SK-N-SH treated with all-trans-retinoic acid at 6 μM for 48 hours (cell line): ENCODE measurements around the gene DNAH3.

ENCODE experiments used
- ATAC-seq: fragments of 200-7000 bp; cut with Tn5 transposase; 3 replicates; pipeline ENCODE4 v1.9.1; 2020; ENCODE audit warnings: mild to moderate bottlenecking, moderate library complexity
- ARNTL ChIP-seq: fragments of 450-650 bp; formaldehyde crosslinking; IDR thresholded peaks from 2 replicates; pipeline ENCODE4 v1.5.0; 2020; ENCODE audit warnings: low read depth, mild to moderate bottlenecking, moderate library complexity, borderline replicate concordance
- BACH2 ChIP-seq: fragments of 250-450 bp; sonication (Bioruptor Pico); IDR thresholded peaks from 2 replicates; pipeline ENCODE4 v1.9.0; 2021; ENCODE audit warnings: mild to moderate bottlenecking, borderline replicate concordance
- CSDC2 ChIP-seq: fragments of 250-450 bp; sonication (Bioruptor Pico); IDR thresholded peaks from 2 replicates; pipeline ENCODE4 v1.5.0; 2020; ENCODE audit warnings: mild to moderate bottlenecking, moderate library complexity
- ESRRG ChIP-seq: fragments of 250-450 bp; sonication (Bioruptor Pico); IDR thresholded peaks from 2 replicates; pipeline ENCODE4 v1.6.1; 2021; ENCODE audit warnings: mild to moderate bottlenecking
- GLIS3 ChIP-seq: fragments of 250-450 bp; sonication (Bioruptor Pico); IDR thresholded peaks from 2 replicates; pipeline ENCODE4 v1.5.0; 2020; ENCODE audit warnings: mild to moderate bottlenecking, moderate library complexity
- ISL1 ChIP-seq: fragments of 250-450 bp; sonication (Bioruptor Pico); IDR thresholded peaks from 2 replicates; pipeline ENCODE4 v2.1.2; 2022; ENCODE audit warnings: mild to moderate bottlenecking, moderate library complexity
- OSR1 ChIP-seq: fragments of 250-450 bp; sonication (Bioruptor Pico); IDR thresholded peaks from 2 replicates; pipeline ENCODE4 v1.8.0; 2022; ENCODE audit warnings: moderate library complexity, mild to moderate bottlenecking, inconsistent platforms
- PPARA ChIP-seq: fragments of 250-450 bp; sonication (Bioruptor Pico); IDR thresholded peaks from 2 replicates; pipeline ENCODE4 v1.5.0; 2020; ENCODE audit warnings: mild to moderate bottlenecking, borderline replicate concordance
- RARB ChIP-seq: fragments of 250-450 bp; sonication (Bioruptor Pico); IDR thresholded peaks from 2 replicates; pipeline ENCODE4 v1.8.0; 2021; ENCODE audit warnings: mild to moderate bottlenecking, moderate library complexity
- SNAI2 ChIP-seq: fragments of 250-450 bp; sonication (Bioruptor Pico); IDR thresholded peaks from 2 replicates; pipeline ENCODE4 v1.5.0; 2020; ENCODE audit warnings: mild to moderate bottlenecking, moderate library complexity
- TCF4 ChIP-seq: fragments of 250-450 bp; sonication (Bioruptor Pico); IDR thresholded peaks from 2 replicates; pipeline ENCODE4 v1.8.0; 2021; ENCODE audit warnings: mild to moderate bottlenecking, moderate library complexity, borderline replicate concordance
- TOX ChIP-seq: fragments of 250-450 bp; sonication (Bioruptor Pico); IDR thresholded peaks from 2 replicates; pipeline ENCODE4 v1.8.0; 2021; ENCODE audit warnings: mild to moderate bottlenecking, moderate library complexity, borderline replicate concordance
- ZC3H10 ChIP-seq: fragments of 250-450 bp; sonication (Bioruptor Pico); IDR thresholded peaks from 2 replicates; pipeline ENCODE4 v1.5.1; 2021; ENCODE audit warnings: mild to moderate bottlenecking, moderate library complexity
- ZFP3 ChIP-seq: fragments of 250-450 bp; sonication (Bioruptor Pico); IDR thresholded peaks from 2 replicates; pipeline ENCODE4 v1.5.0; 2020; ENCODE audit warnings: mild to moderate bottlenecking, moderate library complexity
- ZFP30 ChIP-seq: fragments of 450-650 bp; formaldehyde crosslinking; IDR thresholded peaks from 2 replicates; pipeline ENCODE4 v1.5.0; 2022; ENCODE audit warnings: mild to moderate bottlenecking, moderate library complexity
- ZNF565 ChIP-seq: fragments of 450-650 bp; formaldehyde crosslinking; conservative IDR thresholded peaks from 2 replicates; pipeline ENCODE4 v1.5.0; 2020; ENCODE audit warnings: low read depth, mild to moderate bottlenecking, moderate library complexity
- ZNF70 ChIP-seq: fragments of 450-650 bp; formaldehyde crosslinking; IDR thresholded peaks from 2 replicates; pipeline ENCODE4 v1.5.0; 2020; ENCODE audit warnings: mild to moderate bottlenecking, moderate library complexity
- ZNF8 ChIP-seq: fragments of 450-650 bp; formaldehyde crosslinking; IDR thresholded peaks from 2 replicates; pipeline ENCODE4 v1.5.0; 2020; ENCODE audit warnings: mild to moderate bottlenecking, moderate library complexity
- TF ChIP-seq, protein P1 (sequence below): fragments of 250-450 bp; sonication (Bioruptor Pico); IDR thresholded peaks from 2 replicates; pipeline ENCODE4 v1.5.1; 2021; ENCODE audit warnings: mild to moderate bottlenecking, moderate library complexity
- TF ChIP-seq, protein P2 (sequence below): fragments of 250-450 bp; sonication (Bioruptor Pico); IDR thresholded peaks from 2 replicates; pipeline ENCODE4 v1.5.1; 2020; ENCODE audit warnings: low read depth, mild to moderate bottlenecking, moderate library complexity
- TF ChIP-seq, protein P3 (sequence below): fragments of 250-450 bp; sonication (Bioruptor Pico); IDR thresholded peaks from 2 replicates; pipeline ENCODE4 v1.8.0; 2020; ENCODE audit warnings: mild to moderate bottlenecking, moderate library complexity, borderline replicate concordance
- TF ChIP-seq, protein P4 (sequence below): fragments of 250-450 bp; sonication (Bioruptor Pico); IDR thresholded peaks from 2 replicates; pipeline ENCODE4 v1.8.0; 2021; ENCODE audit warnings: low read depth, mild to moderate bottlenecking, moderate library complexity, borderline replicate concordance
- TF ChIP-seq, protein P5 (sequence below): fragments of 250-450 bp; sonication (Bioruptor Pico); IDR thresholded peaks from 2 replicates; pipeline ENCODE4 v1.5.0; 2020; ENCODE audit warnings: mild to moderate bottlenecking, moderate library complexity

The DNAH3 gene

DNA sequence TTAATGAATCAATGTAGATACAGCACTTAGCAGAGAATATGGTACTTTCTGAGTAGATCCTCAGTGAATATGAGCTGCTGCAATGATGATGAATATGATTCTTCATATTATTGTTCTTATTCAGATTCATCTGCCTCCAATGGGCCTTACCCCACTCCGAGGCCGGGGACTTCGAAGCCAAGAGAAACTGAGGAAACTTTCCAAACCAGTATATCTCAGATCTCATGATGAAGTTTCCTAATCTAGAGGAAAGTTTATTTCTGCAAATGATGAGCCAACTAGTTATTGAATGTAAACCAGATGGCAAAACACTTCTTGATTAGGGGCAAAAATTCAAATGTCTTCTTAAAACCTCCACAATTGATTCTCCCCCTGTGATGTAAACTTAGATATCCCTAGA lies 226.8 kb downstream of the DNAH3 start:
- no peak for ATAC-seq

DNA sequence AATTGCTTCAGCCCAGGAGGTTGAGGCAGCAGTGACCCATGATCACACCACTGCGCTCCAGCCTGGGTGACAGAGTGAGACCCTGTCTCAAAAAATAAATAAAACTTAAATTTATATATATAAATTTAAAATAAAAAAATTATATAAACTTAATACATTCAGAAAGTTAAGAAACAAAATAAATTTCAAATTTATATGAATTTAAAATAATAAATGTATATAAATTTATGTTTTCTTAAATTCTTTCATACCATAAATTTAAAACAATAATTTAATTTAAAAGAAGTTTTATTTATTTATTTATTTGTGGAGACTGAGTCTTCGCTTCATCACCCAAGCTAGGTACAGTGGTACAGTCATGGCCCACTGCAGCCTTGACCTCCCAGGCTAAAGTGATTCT lies 229.8 kb downstream of the DNAH3 start:
- ATAC-seq = no peak
- TF ChIP-seq RARB (CRISPR knock-in tag) = no peak
- TF ChIP-seq TCF4 (CRISPR knock-in tag) = no peak
- no peak for TF ChIP-seq ZFP30 (CRISPR knock-in tag)
- TF ChIP-seq, protein P1, sequence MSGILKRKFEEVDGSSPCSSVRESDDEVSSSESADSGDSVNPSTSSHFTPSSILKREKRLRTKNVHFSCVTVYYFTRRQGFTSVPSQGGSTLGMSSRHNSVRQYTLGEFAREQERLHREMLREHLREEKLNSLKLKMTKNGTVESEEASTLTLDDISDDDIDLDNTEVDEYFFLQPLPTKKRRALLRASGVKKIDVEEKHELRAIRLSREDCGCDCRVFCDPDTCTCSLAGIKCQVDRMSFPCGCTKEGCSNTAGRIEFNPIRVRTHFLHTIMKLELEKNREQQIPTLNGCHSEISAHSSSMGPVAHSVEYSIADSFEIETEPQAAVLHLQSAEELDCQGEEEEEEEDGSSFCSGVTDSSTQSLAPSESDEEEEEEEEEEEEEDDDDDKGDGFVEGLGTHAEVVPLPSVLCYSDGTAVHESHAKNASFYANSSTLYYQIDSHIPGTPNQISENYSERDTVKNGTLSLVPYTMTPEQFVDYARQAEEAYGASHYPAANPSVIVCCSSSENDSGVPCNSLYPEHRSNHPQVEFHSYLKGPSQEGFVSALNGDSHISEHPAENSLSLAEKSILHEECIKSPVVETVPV (CRISPR knock-in tag) = no peak
- no peak for TF ChIP-seq ZNF8
- no peak for TF ChIP-seq OSR1
- TF ChIP-seq PPARA = no peak
- TF ChIP-seq, protein P2, sequence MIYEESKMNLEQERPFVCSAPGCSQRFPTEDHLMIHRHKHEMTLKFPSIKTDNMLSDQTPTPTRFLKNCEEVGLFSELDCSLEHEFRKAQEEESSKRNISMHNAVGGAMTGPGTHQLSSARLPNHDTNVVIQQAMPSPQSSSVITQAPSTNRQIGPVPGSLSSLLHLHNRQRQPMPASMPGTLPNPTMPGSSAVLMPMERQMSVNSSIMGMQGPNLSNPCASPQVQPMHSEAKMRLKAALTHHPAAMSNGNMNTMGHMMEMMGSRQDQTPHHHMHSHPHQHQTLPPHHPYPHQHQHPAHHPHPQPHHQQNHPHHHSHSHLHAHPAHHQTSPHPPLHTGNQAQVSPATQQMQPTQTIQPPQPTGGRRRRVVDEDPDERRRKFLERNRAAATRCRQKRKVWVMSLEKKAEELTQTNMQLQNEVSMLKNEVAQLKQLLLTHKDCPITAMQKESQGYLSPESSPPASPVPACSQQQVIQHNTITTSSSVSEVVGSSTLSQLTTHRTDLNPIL (CRISPR knock-in tag) = no peak
- no peak for TF ChIP-seq BACH2 (CRISPR knock-in tag)
- TF ChIP-seq ESRRG (CRISPR knock-in tag) = no peak
- TF ChIP-seq SNAI2 (CRISPR knock-in tag) = no peak
- no peak for TF ChIP-seq ARNTL (CRISPR knock-in tag)
- no peak for TF ChIP-seq ZFP3 (CRISPR knock-in tag)

More for the DNA sequence above, 226.8 kb downstream of the DNAH3 start:
- TF ChIP-seq, protein P3, sequence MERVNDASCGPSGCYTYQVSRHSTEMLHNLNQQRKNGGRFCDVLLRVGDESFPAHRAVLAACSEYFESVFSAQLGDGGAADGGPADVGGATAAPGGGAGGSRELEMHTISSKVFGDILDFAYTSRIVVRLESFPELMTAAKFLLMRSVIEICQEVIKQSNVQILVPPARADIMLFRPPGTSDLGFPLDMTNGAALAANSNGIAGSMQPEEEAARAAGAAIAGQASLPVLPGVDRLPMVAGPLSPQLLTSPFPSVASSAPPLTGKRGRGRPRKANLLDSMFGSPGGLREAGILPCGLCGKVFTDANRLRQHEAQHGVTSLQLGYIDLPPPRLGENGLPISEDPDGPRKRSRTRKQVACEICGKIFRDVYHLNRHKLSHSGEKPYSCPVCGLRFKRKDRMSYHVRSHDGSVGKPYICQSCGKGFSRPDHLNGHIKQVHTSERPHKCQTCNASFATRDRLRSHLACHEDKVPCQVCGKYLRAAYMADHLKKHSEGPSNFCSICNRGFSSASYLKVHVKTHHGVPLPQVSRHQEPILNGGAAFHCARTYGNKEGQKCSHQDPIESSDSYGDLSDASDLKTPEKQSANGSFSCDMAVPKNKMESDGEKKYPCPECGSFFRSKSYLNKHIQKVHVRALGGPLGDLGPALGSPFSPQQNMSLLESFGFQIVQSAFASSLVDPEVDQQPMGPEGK (CRISPR knock-in tag) = no peak
- no peak for TF ChIP-seq ZNF70 (CRISPR knock-in tag)
- no peak for TF ChIP-seq ESRRG (CRISPR knock-in tag)
- TF ChIP-seq SNAI2 (CRISPR knock-in tag) = no peak
- no peak for TF ChIP-seq ZFP30 (CRISPR knock-in tag)
- no peak for TF ChIP-seq ZFP3 (CRISPR knock-in tag)
- TF ChIP-seq, protein P4, sequence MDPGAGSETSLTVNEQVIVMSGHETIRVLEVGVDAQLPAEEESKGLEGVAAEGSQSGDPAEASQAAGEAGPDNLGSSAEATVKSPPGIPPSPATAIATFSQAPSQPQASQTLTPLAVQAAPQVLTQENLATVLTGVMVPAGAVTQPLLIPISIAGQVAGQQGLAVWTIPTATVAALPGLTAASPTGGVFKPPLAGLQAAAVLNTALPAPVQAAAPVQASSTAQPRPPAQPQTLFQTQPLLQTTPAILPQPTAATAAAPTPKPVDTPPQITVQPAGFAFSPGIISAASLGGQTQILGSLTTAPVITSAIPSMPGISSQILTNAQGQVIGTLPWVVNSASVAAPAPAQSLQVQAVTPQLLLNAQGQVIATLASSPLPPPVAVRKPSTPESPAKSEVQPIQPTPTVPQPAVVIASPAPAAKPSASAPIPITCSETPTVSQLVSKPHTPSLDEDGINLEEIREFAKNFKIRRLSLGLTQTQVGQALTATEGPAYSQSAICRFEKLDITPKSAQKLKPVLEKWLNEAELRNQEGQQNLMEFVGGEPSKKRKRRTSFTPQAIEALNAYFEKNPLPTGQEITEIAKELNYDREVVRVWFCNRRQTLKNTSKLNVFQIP (CRISPR knock-in tag) = no peak
- TF ChIP-seq ZC3H10 (CRISPR knock-in tag) = no peak
- no peak for TF ChIP-seq GLIS3 (CRISPR knock-in tag)

DNA sequence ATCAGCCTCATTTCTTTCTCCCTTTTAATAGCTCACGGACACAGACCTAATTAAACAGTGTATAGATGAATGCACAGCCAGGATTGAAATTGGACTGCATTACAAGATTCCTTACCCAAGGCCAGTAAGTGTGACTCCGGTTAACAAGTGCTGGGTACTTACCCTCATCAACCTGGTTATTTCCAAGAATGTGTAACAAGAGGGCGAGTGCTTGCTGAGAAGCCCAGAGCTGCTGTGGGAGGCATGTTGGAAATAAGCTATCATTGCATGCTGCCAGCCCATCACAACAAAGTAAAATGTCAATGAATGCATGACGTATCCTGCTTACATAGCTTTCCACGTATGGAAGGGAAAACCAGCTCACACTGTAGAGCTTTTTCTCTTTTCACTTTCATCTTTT lies 230.6 kb downstream of the DNAH3 start:
- no peak for ATAC-seq
- TF ChIP-seq RARB (CRISPR knock-in tag) = no peak
- TF ChIP-seq ZNF565 = no peak
- no peak for TF ChIP-seq OSR1

DNA sequence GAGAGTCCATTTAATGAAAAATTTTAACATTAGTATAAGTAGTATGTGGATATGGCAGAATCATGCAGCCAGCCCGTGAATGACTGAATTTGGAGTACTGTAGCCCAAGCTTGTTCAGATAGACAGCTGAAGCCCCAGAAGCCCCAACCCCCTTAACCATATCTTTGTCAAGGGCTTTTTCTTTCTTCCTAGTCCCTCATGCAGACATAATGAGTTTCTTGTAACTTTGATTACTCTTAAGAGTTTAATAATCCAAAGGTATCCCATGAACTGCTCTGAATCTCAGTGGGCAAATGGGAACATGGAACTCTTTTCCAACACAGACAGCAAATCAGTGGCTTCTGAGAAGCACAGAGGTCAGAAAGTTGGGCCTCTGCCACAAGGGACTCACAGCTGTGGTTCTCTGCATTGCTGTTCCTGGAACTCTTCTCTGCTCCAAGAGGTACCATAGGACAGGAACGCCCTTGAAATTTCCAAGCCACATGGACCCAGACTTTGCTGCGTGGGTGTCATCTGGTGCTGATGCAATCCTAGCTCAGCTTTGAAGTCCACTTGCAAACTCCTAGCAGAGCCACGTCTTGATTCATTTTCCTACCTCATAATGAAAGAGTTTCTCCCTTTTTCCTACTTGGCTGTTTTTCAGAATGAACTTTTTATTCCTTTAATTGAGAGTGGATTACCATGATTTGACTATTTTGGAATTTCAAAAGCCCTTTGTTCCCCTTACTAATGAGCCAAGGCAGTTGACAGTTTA lies 232.0 kb downstream of the DNAH3 start:
- no peak for ATAC-seq
- no peak for TF ChIP-seq ESRRG (CRISPR knock-in tag)
- TF ChIP-seq BACH2 (CRISPR knock-in tag) = no peak
- no peak for TF ChIP-seq SNAI2 (CRISPR knock-in tag)
- no peak for TF ChIP-seq ZC3H10 (CRISPR knock-in tag)
- TF ChIP-seq, protein P1 (CRISPR knock-in tag) = no peak
- no peak for TF ChIP-seq ZNF565
- TF ChIP-seq TOX = no peak
- no peak for TF ChIP-seq ISL1
- TF ChIP-seq ZFP30 (CRISPR knock-in tag) = no peak
- TF ChIP-seq RARB (CRISPR knock-in tag) = no peak
- no peak for TF ChIP-seq ZFP3 (CRISPR knock-in tag)
- TF ChIP-seq OSR1 = no peak
- TF ChIP-seq, protein P5, sequence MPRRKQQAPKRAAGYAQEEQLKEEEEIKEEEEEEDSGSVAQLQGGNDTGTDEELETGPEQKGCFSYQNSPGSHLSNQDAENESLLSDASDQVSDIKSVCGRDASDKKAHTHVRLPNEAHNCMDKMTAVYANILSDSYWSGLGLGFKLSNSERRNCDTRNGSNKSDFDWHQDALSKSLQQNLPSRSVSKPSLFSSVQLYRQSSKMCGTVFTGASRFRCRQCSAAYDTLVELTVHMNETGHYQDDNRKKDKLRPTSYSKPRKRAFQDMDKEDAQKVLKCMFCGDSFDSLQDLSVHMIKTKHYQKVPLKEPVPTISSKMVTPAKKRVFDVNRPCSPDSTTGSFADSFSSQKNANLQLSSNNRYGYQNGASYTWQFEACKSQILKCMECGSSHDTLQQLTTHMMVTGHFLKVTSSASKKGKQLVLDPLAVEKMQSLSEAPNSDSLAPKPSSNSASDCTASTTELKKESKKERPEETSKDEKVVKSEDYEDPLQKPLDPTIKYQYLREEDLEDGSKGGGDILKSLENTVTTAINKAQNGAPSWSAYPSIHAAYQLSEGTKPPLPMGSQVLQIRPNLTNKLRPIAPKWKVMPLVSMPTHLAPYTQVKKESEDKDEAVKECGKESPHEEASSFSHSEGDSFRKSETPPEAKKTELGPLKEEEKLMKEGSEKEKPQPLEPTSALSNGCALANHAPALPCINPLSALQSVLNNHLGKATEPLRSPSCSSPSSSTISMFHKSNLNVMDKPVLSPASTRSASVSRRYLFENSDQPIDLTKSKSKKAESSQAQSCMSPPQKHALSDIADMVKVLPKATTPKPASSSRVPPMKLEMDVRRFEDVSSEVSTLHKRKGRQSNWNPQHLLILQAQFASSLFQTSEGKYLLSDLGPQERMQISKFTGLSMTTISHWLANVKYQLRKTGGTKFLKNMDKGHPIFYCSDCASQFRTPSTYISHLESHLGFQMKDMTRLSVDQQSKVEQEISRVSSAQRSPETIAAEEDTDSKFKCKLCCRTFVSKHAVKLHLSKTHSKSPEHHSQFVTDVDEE (CRISPR knock-in tag) = no peak
- no peak for TF ChIP-seq PPARA
- TF ChIP-seq TCF4 (CRISPR knock-in tag) = no peak
- TF ChIP-seq CSDC2 (CRISPR knock-in tag) = no peak
